Measurements from ENCODE around the gene ITCH. TPM values are rescaled to one million over a fixed set of nuclear protein-coding genes. Genes with fewer than 3 reads are reported as not detected.
"Not testable (repeated sequence)": the region's sequence is repeated elsewhere in the genome, so short reads cannot be mapped to it uniquely, and the experiment has no call there.

The ITCH gene
- total RNA-seq, 2 donors from 2014 or later, result 35.6 to 40.2 TPM

DNA sequence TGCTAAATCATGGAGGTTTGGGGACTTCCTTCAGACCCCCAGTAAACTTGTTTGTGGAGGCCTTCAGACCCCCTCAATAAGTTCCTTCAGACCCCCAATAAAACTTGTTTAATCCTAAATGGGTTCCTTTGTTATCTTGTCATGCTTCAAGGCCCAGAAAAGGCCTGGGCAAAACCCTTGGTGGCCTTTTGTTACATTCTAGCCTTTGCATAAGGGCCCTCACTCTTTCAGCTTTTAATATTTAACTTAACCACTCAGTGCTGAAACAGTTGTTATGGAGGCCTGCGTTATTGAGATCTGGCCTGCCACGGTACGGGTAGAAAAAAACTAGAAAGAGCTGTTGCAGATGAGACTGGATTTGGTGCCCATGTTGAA is 148.8 kb downstream of the ITCH start:
- TF ChIP-seq, protein P1, sequence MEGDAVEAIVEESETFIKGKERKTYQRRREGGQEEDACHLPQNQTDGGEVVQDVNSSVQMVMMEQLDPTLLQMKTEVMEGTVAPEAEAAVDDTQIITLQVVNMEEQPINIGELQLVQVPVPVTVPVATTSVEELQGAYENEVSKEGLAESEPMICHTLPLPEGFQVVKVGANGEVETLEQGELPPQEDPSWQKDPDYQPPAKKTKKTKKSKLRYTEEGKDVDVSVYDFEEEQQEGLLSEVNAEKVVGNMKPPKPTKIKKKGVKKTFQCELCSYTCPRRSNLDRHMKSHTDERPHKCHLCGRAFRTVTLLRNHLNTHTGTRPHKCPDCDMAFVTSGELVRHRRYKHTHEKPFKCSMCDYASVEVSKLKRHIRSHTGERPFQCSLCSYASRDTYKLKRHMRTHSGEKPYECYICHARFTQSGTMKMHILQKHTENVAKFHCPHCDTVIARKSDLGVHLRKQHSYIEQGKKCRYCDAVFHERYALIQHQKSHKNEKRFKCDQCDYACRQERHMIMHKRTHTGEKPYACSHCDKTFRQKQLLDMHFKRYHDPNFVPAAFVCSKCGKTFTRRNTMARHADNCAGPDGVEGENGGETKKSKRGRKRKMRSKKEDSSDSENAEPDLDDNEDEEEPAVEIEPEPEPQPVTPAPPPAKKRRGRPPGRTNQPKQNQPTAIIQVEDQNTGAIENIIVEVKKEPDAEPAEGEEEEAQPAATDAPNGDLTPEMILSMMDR (IDR thresholded peaks at IDR 0.05), result no peak
- H3K27ac ChIP-seq, result no peak overlapping the region

DNA sequence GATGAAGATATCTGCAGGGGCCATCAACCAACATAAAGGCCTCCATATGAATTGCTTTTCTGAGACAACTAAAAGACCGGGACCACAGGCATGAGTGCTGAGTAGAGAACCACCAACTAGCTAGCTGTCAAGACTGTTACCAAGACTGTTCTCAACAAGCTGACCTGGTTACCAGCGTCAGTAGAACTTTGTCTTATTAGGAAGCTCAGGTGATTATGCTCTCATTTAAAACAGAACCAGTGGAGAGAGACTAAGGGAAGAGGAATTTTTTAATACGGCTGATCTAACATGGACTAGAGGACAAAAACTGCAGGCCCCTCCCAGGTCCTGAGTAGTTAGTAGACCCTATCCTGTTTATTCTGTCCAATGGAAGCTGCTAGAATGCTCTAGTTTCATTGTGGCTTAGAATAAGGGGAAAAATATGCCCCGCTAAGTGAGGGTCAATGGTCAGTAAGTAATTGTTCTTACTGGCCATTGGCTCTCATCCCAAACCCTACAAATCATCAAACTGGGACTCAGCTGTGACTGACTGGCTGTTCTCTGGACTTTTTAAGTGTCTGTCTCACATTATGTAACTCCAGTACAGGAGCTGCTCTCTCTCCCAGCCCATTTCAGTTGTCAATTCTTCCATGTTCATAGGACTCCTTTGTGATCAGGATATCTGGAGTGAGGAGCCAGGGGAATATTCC is 149.3 kb downstream of the ITCH start:
- TF ChIP-seq, protein P1 (IDR thresholded peaks at IDR 0.05), result no peak
- Histone ChIP-seq H3K27ac (peak overlapping the region in 1 of 2 donors; percentile 6), H3K27me3 (no peaks in the 10 kb centered on the region), H3K9me3 (no peaks in the 10 kb centered on the region), H3K4me3 (no peak overlapping the region), H3K36me3 (peaks cover 28% of the 10 kb centered on the region), H3K4me1 (peaks cover 0 to 43% of the 10 kb centered on the region in 2 donors)
- DNase-seq (ENCODE audit: low spot score), result no peak

More for the DNA sequence above, 148.8 kb downstream of the ITCH start:
- H3K27me3 ChIP-seq, result no peaks in the 10 kb centered on the region
- H3K36me3 ChIP-seq, result peaks cover 28% of the 10 kb centered on the region
- no peaks in the 10 kb centered on the region for H3K9me3 ChIP-seq
- H3K4me3 ChIP-seq, result no peak overlapping the region
- no peak for DNase-seq (ENCODE audit: low spot score)
- H3K4me1 ChIP-seq, result peaks cover 0 to 38% of the 10 kb centered on the region in 2 donors

DNA sequence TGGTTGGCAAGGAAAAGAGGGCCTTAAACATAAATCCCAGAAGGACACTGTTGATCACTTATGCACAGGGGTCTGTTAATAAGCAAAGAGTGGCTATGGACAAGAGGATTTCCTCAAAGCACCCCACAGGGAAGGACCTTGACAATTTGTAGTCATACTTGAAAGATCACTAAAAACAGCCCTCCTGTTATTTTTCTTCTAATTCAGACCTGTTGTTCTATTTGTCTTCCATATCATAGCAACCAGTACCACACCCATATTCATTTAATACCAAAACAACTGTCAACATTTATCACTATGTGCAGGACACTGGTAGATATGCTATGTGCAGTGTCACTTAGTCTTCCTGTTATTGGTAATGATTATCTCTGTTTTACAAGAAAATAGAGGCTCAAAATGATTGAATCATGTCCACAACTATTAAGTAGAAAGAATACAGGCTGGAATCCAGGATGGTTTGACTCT is 149.9 kb downstream of the ITCH start:
- no peak overlapping the region for H3K27ac ChIP-seq
- no peak for DNase-seq (ENCODE audit: low spot score)
- no peaks in the 10 kb centered on the region for H3K9me3 ChIP-seq
- TF ChIP-seq, protein P1 (IDR thresholded peaks at IDR 0.05), result no peak
- H3K4me1 ChIP-seq, result peaks cover 0 to 48% of the 10 kb centered on the region in 2 donors
- peaks cover 22% of the 10 kb centered on the region for H3K36me3 ChIP-seq
- no peak overlapping the region for H3K4me3 ChIP-seq
- no peaks in the 10 kb centered on the region for H3K27me3 ChIP-seq

DNA sequence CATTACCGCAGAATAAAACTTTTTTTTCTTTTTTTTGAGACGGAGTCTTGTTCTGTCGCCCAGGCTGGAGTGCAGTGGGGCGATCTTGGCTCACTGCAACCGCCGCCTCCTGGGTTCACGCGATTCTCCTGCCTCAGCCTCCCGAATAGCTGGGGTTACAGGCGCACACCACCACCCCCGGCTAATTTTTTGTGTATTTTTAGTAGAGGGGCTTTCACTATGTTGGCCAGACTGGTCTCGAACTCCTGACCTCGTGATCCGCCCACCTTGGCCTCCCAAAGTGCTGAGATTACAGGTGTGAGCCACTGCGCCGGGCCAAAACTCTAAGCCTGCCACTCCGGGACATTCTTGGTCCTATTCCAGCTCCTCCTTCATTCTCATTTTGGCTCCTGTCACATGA is 151.0 kb downstream of the ITCH start:
- Histone ChIP-seq H3K4me1 (peaks cover 0 to 57% of the 10 kb centered on the region in 2 donors), H3K36me3 (peaks cover 17% of the 10 kb centered on the region)
- DNase-seq (ENCODE audit: low spot score); H3K4me3 ChIP-seq; H3K27ac ChIP-seq; H3K9me3 ChIP-seq; H3K27me3 ChIP-seq: not testable (repeated sequence)

DNA sequence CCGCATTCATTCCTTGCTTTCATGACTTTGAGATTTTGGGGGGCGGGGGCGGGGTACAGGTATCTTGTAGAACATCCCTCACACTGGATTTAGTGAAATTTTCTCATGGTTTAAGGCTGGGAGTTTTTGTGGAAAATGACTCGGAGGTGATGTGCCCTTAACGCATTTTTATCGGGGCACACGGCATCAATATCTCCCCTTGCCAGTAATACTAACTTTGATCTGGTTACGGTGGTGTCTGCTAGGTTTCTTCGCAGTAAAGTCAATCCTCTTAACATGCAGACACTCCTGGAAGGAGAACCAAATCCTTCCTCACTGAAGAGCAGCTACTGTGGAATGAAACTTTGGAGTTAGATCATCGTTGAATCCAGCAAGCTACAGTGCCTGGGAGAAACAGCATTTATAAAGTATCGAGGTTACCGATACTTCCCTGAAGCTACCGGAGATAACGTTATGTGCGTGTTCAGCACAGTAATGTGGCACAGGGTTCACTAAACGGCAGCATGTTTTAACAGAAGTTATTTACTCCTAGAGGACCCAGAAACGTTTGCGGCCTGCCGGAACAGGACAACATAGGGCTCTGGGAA is 151.9 kb downstream of the ITCH start:
- no peak for DNase-seq (ENCODE audit: low spot score)
- Histone ChIP-seq H3K4me1 (peaks cover 0 to 59% of the 10 kb centered on the region in 2 donors), H3K27ac (peak overlapping the region; percentile 92 to 96)

More for the DNA sequence above, 151.9 kb downstream of the ITCH start:
- H3K27me3 ChIP-seq, result no peaks in the 10 kb centered on the region
- peak overlapping the region; percentile 66 to 76 for H3K4me3 ChIP-seq
- TF ChIP-seq, protein P1 (IDR thresholded peaks at IDR 0.05), result no peak
- no peaks in the 10 kb centered on the region for H3K9me3 ChIP-seq
- H3K36me3 ChIP-seq, result peaks cover 8% of the 10 kb centered on the region
